ENCODE results near the gene IL22RA1.

IL22RA1 gene

GRCh38 chr1:24138476-24139221, 4.3 kb downstream of the IL22RA1 start:
- no peak for DNase-seq (ENCODE audit: low spot score)

GRCh38 chr1:24136956-24137539, 5.9 kb downstream of the IL22RA1 start:
- DNase-seq (ENCODE audit: low spot score), result no peak

GRCh38 chr1:24134376-24134775, 8.6 kb downstream of the IL22RA1 start:
- DNase-seq (ENCODE audit: low spot score), result no peak

GRCh38 chr1:24133819-24134218, 9.1 kb downstream of the IL22RA1 start:
- DNase-seq (ENCODE audit: low spot score), result no peak

GRCh38 chr1:24130385-24130784, 12.6 kb downstream of the IL22RA1 start:
- no peak for DNase-seq (ENCODE audit: low spot score)

GRCh38 chr1:24127801-24128363, 15.1 kb downstream of the IL22RA1 start:
- no peak for DNase-seq (ENCODE audit: low spot score)

GRCh38 chr1:24127134-24127800, 15.7 kb downstream of the IL22RA1 start:
- DNase-seq (ENCODE audit: low spot score), result no peak

GRCh38 chr1:24126672-24127023, 16.3 kb downstream of the IL22RA1 start:
- DNase-seq (ENCODE audit: low spot score), result no peak

GRCh38 chr1:24126018-24126671, 16.8 kb downstream of the IL22RA1 start:
- DNase-seq (ENCODE audit: low spot score), result no peak

- DNase-seq (ENCODE audit: low spot score), result no peak
These were observed 17.5 kb downstream of the IL22RA1 start for GRCh38 chr1:24125456-24125855.

- DNase-seq (ENCODE audit: low spot score), result no peak
These were observed 18.0 kb downstream of the IL22RA1 start for GRCh38 chr1:24124980-24125379.

- no peak for DNase-seq (ENCODE audit: low spot score)
These were observed 19.3 kb downstream of the IL22RA1 start for GRCh38 chr1:24123611-24124010.

GRCh38 chr1:24122776-24123175, 20.2 kb downstream of the IL22RA1 start:
- DNase-seq (ENCODE audit: low spot score), result no peak

- DNase-seq (ENCODE audit: low spot score), result no peak
These were observed 21.5 kb downstream of the IL22RA1 start for GRCh38 chr1:24121406-24121805.

GRCh38 chr1:24120965-24121364, 22.0 kb downstream of the IL22RA1 start:
- DNase-seq (ENCODE audit: low spot score), result no peak

- DNase-seq (ENCODE audit: low spot score), result no peak
These were observed 22.8 kb downstream of the IL22RA1 start for GRCh38 chr1:24119859-24120756.

- DNase-seq (ENCODE audit: low spot score), result no peak
These were observed 23.5 kb downstream of the IL22RA1 start for GRCh38 chr1:24119489-24119858.

GRCh38 chr1:24118410-24119242, 24.3 kb downstream of the IL22RA1 start:
- DNase-seq (ENCODE audit: low spot score), result no peak

GRCh38 chr1:24117722-24118409, 25.1 kb downstream of the IL22RA1 start:
- no peak for DNase-seq (ENCODE audit: low spot score)

- DNase-seq (ENCODE audit: low spot score), result no peak
These were observed 25.8 kb downstream of the IL22RA1 start for GRCh38 chr1:24117132-24117531.
